HepG2 (cell line): ENCODE measurements around the gene NAT9. TPM values are rescaled to one million over a fixed set of nuclear protein-coding genes. Genes with fewer than 3 reads are reported as not detected.

Source experiments
- ARNT ChIP-seq: fragments of 450-650 bp; IDR thresholded peaks from 2 replicates; pipeline ENCODE4 v1.6.1; 2017
- FOXP4 ChIP-seq: sonication (generic); formaldehyde crosslinking; IDR thresholded peaks from 2 replicates; pipeline ENCODE4 v1.4.0; 2020; ENCODE audit warnings: missing genetic modification reagents
- GZF1 ChIP-seq: sonication (generic); formaldehyde crosslinking; IDR thresholded peaks from 2 replicates; pipeline ENCODE4 v1.5.1; 2020; ENCODE audit warnings: mild to moderate bottlenecking, missing genetic modification reagents
- KDM6A ChIP-seq: IDR thresholded peaks from 2 replicates; pipeline ENCODE4 v1.6.1; 2016; ENCODE audit warnings: low read depth
- NCOA2 ChIP-seq: sonication (generic); formaldehyde crosslinking; IDR thresholded peaks from 2 replicates; pipeline ENCODE4 v1.8.0; 2022; ENCODE audit warnings: inconsistent platforms
- NFYB ChIP-seq: sonication (generic); formaldehyde crosslinking; IDR thresholded peaks from 2 replicates; pipeline ENCODE4 v1.4.0; 2020; ENCODE audit warnings: missing genetic modification reagents
- SMARCE1 ChIP-seq: fragments of 450-650 bp; IDR thresholded peaks from 2 replicates; pipeline ENCODE4 v1.6.1; 2017; ENCODE audit warnings: borderline replicate concordance
- TFDP1 ChIP-seq: IDR thresholded peaks from 2 replicates; pipeline ENCODE4 v1.6.1; 2016; ENCODE audit warnings: missing compliant biosample characterization, missing genetic modification reagents, borderline replicate concordance
- TFE3 ChIP-seq: IDR thresholded peaks from 2 replicates; pipeline ENCODE4 v1.6.1; 2016
- ZNF576 ChIP-seq: sonication (generic); formaldehyde crosslinking; IDR thresholded peaks from 2 replicates; pipeline ENCODE4 v1.4.0; 2020; ENCODE audit warnings: mild to moderate bottlenecking, missing genetic modification reagents
- ZNF609 ChIP-seq: sonication (generic); formaldehyde crosslinking; IDR thresholded peaks from 2 replicates; pipeline ENCODE4 v1.4.0; 2020; ENCODE audit warnings: mild to moderate bottlenecking, missing genetic modification reagents, borderline replicate concordance
- polyA plus RNA-seq, 8 experiments: library from polyadenylated mRNA; depleted of rRNA in 3 of 8; stranded (reverse) in 7 of 8; unstranded in 1 of 8; fragments of >200 nt; fragmentation: Illumina TruSeq in 4 of 8; extraction: Trizol in 4 of 8; gene quantifications; 2 replicates each; pipeline versions ENCODE4 v1.2.1 to v1.2.3, GENCODE V29; 2011 to 2016; ENCODE audit warnings: low read depth in 4 of 8, missing spikeins in 1 of 8, mixed read lengths in 1 of 8; ENCODE audit not compliant: insufficient read depth in 1 of 8
- total RNA-seq, 5 experiments: library from RNA; depleted of rRNA; stranded (reverse); fragments of >200 nt; fragmentation: Illumina TruSeq; extraction: Trizol; gene quantifications; 2 replicates each; pipeline ENCODE4 v1.2.3, GENCODE V29; 2016; ENCODE audit warnings: low read depth in 1 of 5
- TF ChIP-seq, protein P1 (sequence below): sonication (generic); formaldehyde crosslinking; conservative IDR thresholded peaks from 2 replicates; pipeline ENCODE4 v1.4.0; 2020; ENCODE audit warnings: mild to moderate bottlenecking, missing genetic modification reagents, moderate library complexity

Gene NAT9
- total and polyA plus RNA-seq, 2 of the 13 experiments (the other 11 are each of a cell fraction or from before 2014, with no cell fraction given), result 39.7 to 44.2 TPM

DNA sequence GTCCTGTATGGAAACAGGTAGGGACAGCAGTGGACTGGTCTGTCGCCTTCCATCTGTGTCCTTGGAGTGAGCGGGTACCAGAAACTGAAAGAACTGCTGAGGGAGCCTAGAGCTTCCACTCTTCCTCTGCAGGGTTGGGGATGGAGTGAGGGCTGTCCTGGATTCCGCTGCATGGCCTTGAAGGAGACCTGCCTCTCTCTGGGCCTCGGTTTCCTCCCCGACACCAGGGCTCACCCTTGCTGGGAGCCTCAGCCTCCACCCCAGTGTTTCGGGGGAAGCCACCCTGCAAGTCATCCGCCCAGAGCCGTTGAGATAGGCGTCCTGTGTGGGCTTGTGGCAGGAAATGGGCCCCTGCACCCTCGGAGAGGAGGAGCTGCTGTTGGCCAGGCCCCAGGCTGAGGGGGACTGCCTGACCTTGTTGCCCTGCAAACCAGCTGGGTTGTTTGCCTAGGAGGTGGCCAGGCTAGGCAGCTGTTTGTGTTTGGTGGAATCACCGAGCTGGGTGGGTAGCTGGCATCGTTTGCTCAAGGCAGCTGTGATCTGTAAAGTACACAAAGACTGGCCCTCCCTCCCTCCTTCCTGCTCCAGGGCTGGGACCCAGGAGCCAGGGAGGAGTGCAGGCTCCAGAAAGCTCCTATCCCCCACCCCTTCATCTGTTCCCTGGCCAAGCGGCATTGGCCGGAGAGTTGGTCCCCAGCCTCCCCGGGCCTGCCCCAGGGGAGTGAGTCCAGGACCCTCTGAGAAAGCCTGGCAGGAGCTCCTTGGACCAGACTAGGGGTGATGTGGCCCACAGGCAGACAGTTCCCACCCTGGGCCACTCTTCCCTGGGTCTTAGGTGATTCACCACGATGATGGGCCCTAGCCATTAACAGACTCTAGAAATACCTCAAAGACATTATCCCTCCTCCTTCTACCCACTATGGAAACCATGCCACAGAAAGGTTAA lies 37.8 kb downstream of the NAT9 start (continued):
- TF ChIP-seq TFDP1 (CRISPR knock-in tag) (no peak; the same call in 1 of the 2 replicates), GZF1 (no peak), TFE3 (CRISPR knock-in tag) (0 out of 2 replicates have a peak, but pooled peaks have one; percentile 26), ZNF576 (CRISPR knock-in tag) (no peak), NFYB (no peak), ARNT (no peak), ZNF609 (CRISPR knock-in tag) (peak; percentile 83; the same call in 1 of the 2 replicates), FOXP4 (CRISPR knock-in tag) (peak; percentile 91), NCOA2 (CRISPR knock-in tag) (peak; percentile 67), SMARCE1 (no peak), KDM6A (CRISPR knock-in tag) (peak; percentile 50; the same call in 1 of the 2 replicates)
- TF ChIP-seq, protein P1, sequence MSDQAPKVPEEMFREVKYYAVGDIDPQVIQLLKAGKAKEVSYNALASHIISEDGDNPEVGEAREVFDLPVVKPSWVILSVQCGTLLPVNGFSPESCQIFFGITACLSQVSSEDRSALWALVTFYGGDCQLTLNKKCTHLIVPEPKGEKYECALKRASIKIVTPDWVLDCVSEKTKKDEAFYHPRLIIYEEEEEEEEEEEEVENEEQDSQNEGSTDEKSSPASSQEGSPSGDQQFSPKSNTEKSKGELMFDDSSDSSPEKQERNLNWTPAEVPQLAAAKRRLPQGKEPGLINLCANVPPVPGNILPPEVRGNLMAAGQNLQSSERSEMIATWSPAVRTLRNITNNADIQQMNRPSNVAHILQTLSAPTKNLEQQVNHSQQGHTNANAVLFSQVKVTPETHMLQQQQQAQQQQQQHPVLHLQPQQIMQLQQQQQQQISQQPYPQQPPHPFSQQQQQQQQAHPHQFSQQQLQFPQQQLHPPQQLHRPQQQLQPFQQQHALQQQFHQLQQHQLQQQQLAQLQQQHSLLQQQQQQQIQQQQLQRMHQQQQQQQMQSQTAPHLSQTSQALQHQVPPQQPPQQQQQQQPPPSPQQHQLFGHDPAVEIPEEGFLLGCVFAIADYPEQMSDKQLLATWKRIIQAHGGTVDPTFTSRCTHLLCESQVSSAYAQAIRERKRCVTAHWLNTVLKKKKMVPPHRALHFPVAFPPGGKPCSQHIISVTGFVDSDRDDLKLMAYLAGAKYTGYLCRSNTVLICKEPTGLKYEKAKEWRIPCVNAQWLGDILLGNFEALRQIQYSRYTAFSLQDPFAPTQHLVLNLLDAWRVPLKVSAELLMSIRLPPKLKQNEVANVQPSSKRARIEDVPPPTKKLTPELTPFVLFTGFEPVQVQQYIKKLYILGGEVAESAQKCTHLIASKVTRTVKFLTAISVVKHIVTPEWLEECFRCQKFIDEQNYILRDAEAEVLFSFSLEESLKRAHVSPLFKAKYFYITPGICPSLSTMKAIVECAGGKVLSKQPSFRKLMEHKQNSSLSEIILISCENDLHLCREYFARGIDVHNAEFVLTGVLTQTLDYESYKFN, result peak; percentile 84
